GM18505 (cell line): ENCODE data around the gene DDX28.
"Not testable (repeated sequence)": the region's sequence is repeated elsewhere in the genome, so short reads cannot be mapped to it uniquely, and the experiment has no call there.

ENCODE experiments used
- ATAC-seq: cut with Tn5 transposase; IDR thresholded peaks from one replicate; pipeline ENCODE4 v1.9.1; 2021; ENCODE audit not compliant: unreplicated experiment
- POLR2A ChIP-seq: IDR thresholded peaks from 4 replicates; pipeline ENCODE4 v1.6.1; 2011; ENCODE audit warnings: borderline replicate concordance; ENCODE audit not compliant: insufficient read depth, insufficient read length; ENCODE audit errors: extremely low read depth

Gene DDX28

GRCh38 chr16:67977005-67977404 lies 46.0 kb downstream of the DDX28 start:
- ATAC-seq: no peak
- no peak for TF ChIP-seq POLR2A

GRCh38 chr16:67976205-67976604 lies 46.8 kb downstream of the DDX28 start:
- TF ChIP-seq POLR2A: no peak

DNA sequence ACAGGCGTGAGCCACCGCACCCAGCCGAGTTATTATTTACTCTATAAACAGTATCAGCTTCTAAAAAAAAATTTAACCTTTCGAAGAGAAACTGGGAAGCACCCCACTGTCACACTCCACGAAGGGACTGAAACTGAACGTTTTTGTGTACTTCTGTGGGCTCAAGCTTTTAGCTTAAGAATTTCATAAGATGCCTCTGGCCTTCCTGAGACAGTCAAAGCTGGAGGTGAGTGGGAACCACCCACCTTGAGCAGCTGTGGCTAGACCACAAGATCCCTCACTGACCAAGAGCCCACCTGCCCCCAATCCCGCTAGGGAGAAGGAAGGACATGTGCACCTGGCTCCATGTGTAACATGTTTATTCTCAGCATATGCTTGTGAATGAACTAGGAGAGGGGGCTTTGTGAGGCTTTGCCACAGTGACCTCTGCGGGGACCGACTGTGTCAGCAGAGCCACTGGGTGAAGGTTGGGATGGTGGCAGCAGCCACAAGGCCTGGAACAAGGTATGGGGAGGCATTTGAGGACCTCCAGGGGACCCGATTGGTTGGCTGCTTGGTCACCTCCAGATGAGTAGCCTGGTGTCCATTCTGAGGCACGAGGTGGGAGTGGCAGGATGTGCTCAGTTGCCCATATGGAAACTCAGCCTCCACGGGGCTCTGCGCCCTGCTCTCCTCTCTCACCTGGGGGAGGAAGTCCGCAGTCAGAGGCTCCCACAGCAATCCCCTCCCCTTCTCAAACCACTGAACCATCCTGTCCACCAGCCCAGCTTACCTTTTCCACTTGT lies 47.5 kb downstream of the DDX28 start:
- ATAC-seq: no peak
- no peak for TF ChIP-seq POLR2A

More at GRCh38 chr16:67976205-67976604, 46.8 kb downstream of the DDX28 start:
- no peak for ATAC-seq

- not testable (repeated sequence) for ATAC-seq
Observed at GRCh38 chr16:67972285-67972684, 50.7 kb downstream of the DDX28 start.

DNA sequence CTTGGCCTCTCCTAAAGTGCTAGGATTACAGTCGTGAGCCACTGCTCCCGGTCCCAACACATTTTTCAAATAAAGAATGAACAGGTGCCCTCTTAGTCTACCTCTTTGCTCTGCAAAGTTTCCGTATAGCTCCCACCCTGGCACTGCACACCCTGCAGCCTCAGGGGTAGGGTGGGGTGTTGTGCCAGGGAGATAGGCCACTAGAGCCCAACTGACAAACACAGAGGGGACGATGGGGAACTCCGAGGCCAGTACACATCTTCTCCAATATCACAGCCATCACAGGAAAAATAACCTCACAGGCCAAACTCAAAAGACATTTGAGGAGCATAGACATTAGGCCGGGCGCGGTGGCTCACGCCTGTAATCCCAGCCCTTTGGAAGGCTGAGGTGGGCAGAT lies 51.9 kb downstream of the DDX28 start:
- no peak for TF ChIP-seq POLR2A

More for the DNA sequence above, 51.9 kb downstream of the DDX28 start:
- ATAC-seq: no peak
